ENCODE measurements around the gene CXCL3.
"Not testable (repeated sequence)": the region's sequence is repeated elsewhere in the genome, so short reads cannot be mapped to it uniquely, and the experiment has no call there.

Gene CXCL3

GRCh38 chr4:74038425-74039314 lies at the start of gene CXCL3:
CXCL3 (minus strand) TSS chr4:74038689; CDS start chr4:74038611, 78 bp downstream.
- no peak for DNase-seq (ENCODE audit: low read depth in 2 of 2)

- no peak for DNase-seq (ENCODE audit: low read depth in 2 of 2)
Observed at GRCh38 chr4:74087481-74087880, 49.0 kb upstream of the CXCL3 start.

- no peak for DNase-seq (ENCODE audit: low read depth in 2 of 2)
Observed at GRCh38 chr4:74085669-74086068, 47.2 kb upstream of the CXCL3 start.

- no peak for DNase-seq (ENCODE audit: low read depth in 2 of 2)
Observed at GRCh38 chr4:74084984-74085383, 46.5 kb upstream of the CXCL3 start.

- no peak for DNase-seq (ENCODE audit: low read depth in 2 of 2)
Observed at GRCh38 chr4:74083546-74083945, 45.1 kb upstream of the CXCL3 start.

- no peak for DNase-seq (ENCODE audit: low read depth in 2 of 2)
Observed at GRCh38 chr4:74081035-74081434, 42.5 kb upstream of the CXCL3 start.

GRCh38 chr4:74080351-74080750 lies 41.9 kb upstream of the CXCL3 start:
- DNase-seq (ENCODE audit: low read depth in 2 of 2): not testable (repeated sequence)

- DNase-seq (ENCODE audit: low read depth in 2 of 2): not testable (repeated sequence)
Observed at GRCh38 chr4:74079024-74079423, 40.5 kb upstream of the CXCL3 start.

GRCh38 chr4:74073358-74073757 lies 34.9 kb upstream of the CXCL3 start:
- no peak for DNase-seq (ENCODE audit: low read depth in 2 of 2)

GRCh38 chr4:74072739-74073138 lies 34.2 kb upstream of the CXCL3 start:
- DNase-seq (ENCODE audit: low read depth in 2 of 2): no peak

GRCh38 chr4:74067586-74067985 lies 29.1 kb upstream of the CXCL3 start:
- DNase-seq (ENCODE audit: low read depth in 2 of 2): no peak

- DNase-seq (ENCODE audit: low read depth in 2 of 2): no peak
Observed at GRCh38 chr4:74066232-74066631, 27.7 kb upstream of the CXCL3 start.

GRCh38 chr4:74065115-74065642 lies 26.7 kb upstream of the CXCL3 start:
- DNase-seq (ENCODE audit: low read depth in 2 of 2): no peak

- DNase-seq (ENCODE audit: low read depth in 2 of 2): no peak
Observed at GRCh38 chr4:74063859-74064258, 25.4 kb upstream of the CXCL3 start.

- DNase-seq (ENCODE audit: low read depth in 2 of 2): no peak
Observed at GRCh38 chr4:74062953-74063352, 24.5 kb upstream of the CXCL3 start.

GRCh38 chr4:74061430-74061829 lies 22.9 kb upstream of the CXCL3 start:
- no peak for DNase-seq (ENCODE audit: low read depth in 2 of 2)

GRCh38 chr4:74059161-74059829 lies 20.8 kb upstream of the CXCL3 start:
- DNase-seq (ENCODE audit: low read depth in 2 of 2): no peak

GRCh38 chr4:74058048-74058651 lies 19.7 kb upstream of the CXCL3 start:
- no peak for DNase-seq (ENCODE audit: low read depth in 2 of 2)

GRCh38 chr4:74057588-74057987 lies 19.1 kb upstream of the CXCL3 start:
- no peak for DNase-seq (ENCODE audit: low read depth in 2 of 2)

GRCh38 chr4:74056858-74057562 lies 18.5 kb upstream of the CXCL3 start:
- no peak for DNase-seq (ENCODE audit: low read depth in 2 of 2)

- DNase-seq (ENCODE audit: low read depth in 2 of 2): no peak
Observed at GRCh38 chr4:74056114-74056857, 17.8 kb upstream of the CXCL3 start.
